Stomach (tissue), 9 donors: ENCODE results near the gene TDRD3. TPM values are rescaled to one million over a fixed set of nuclear protein-coding genes. Genes with fewer than 3 reads are reported as not detected.
"Not testable (repeated sequence)": the region's sequence is repeated elsewhere in the genome, so short reads cannot be mapped to it uniquely, and the experiment has no call there.

ENCODE experiments used
- DNase-seq, 2 donors: peaks; one replicate each; pipeline versions ENCODE4 v3.0.0 to v3.0.0-alpha.2; 2013 to 2019
- H3K27ac ChIP-seq, 5 donors: fragments of 200-600 bp in 4 of 5; sonication (generic) in 4 of 5; one replicate each; pipeline ENCODE4 v1.5.1; 2013 to 2019; ENCODE audit warnings: mild to moderate bottlenecking in 1 of 5, moderate library complexity in 1 of 5
- H3K27me3 ChIP-seq, 3 donors: fragments of 200-600 bp; sonication (generic); one replicate each; pipeline ENCODE4 v1.5.1; 2017 to 2019; ENCODE audit warnings: mixed run types in 1 of 3
- H3K36me3 ChIP-seq, 4 donors: fragments of 200-600 bp; sonication (generic); 1 replicate in 3 of 4; 2 replicates in 1 of 4; pipeline ENCODE4 v1.5.1; 2016 to 2019
- H3K4me1 ChIP-seq, 4 donors: fragments of 200-600 bp; sonication (generic); one replicate each; pipeline ENCODE4 v1.5.1; 2016 to 2019
- H3K4me3 ChIP-seq, 4 donors: fragments of 200-600 bp; sonication (generic) in 3 of 4; one replicate each; pipeline ENCODE4 v1.5.1; 2016 to 2019; ENCODE audit warnings: mild to moderate bottlenecking in 1 of 4
- H3K9me3 ChIP-seq, 4 donors: fragments of 200-600 bp; sonication (generic); one replicate each; pipeline ENCODE4 v1.5.1; 2016 to 2019
- CTCF ChIP-seq, 7 experiments: fragments of 450-650 bp in 4 of 7; fragments of 200-600 bp in 3 of 7; sonication (generic) in 3 of 7; IDR thresholded peaks; one replicate each; pipeline ENCODE4 v1.5.1; 2016 to 2019; ENCODE audit warnings: antibody characterized with exemption in 7 of 7, control low read depth in 2 of 7, mild to moderate bottlenecking in 1 of 7
- EP300 ChIP-seq: sonication (generic); formaldehyde crosslinking; IDR thresholded peaks from one replicate; pipeline ENCODE4 v1.6.1; 2017; ENCODE audit warnings: antibody characterized with exemption
- POLR2A ChIP-seq, 4 donors: fragments of 450-650 bp; IDR thresholded peaks; one replicate each; pipeline ENCODE4 v1.6.1; 2016; ENCODE audit warnings: antibody characterized with exemption in 4 of 4, control low read depth in 2 of 4, mild to moderate bottlenecking in 1 of 4, moderate library complexity in 1 of 4
- POLR2AphosphoS5 ChIP-seq, 3 donors: sonication (generic); formaldehyde crosslinking; IDR thresholded peaks; one replicate each; pipeline ENCODE4 v1.6.1; 2016; ENCODE audit warnings: antibody characterized with exemption in 3 of 3
- WGBS, 5 donors: extraction: QIAGEN DNeasy Blood & Tissue Kit in 3 of 5; methylation state at CpG; one replicate each; pipeline versions ENCODE4 v1.1.5 to v1.1.7; 2013 to 2018; 5-methylcytosine and 5-hydroxymethylcytosine counted together
- intact Hi-C: fragments of 100-400 bp; cut with DNase I; formaldehyde crosslinking; loops from one replicate; pipeline ENCODE4 v1.15.1; 2023; ENCODE audit warnings: low total_unique reads
- polyA plus RNA-seq, 3 donors: library from polyadenylated mRNA; stranded (reverse); fragments of 200-250 nt; gene quantifications; one replicate each; pipeline ENCODE4 v1.2.3, GENCODE V29; 2013
- total RNA-seq, 5 donors: library from RNA; depleted of rRNA; stranded (reverse); fragments of >200 nt; gene quantifications; one replicate each; pipeline versions ENCODE4 v1.1.0 to v1.2.3, GENCODE V29; 2014 to 2016
- donor health status: healthy with polysubstance abuse.
- donor health status: Bipolar disorder and iron deficiency.
- donor health status: healthy.

Gene TDRD3
- total and polyA plus RNA-seq, 8 donors = 9.7 to 67.1 (median 24.2) TPM

- Histone ChIP-seq H3K9me3 (no peaks in the 10 kb centered on the region), H3K4me3 (no peak overlapping the region), H3K4me1 (peaks cover 15 to 60% (median 30%) of the 10 kb centered on the region in 4 donors), H3K27me3 (no peaks in the 10 kb centered on the region), H3K36me3 (no peaks in the 10 kb centered on the region), H3K27ac (no peak overlapping the region)
- no peak for TF ChIP-seq CTCF (IDR thresholded peaks at IDR 0.05)
- peak in 1 of 3 donors; percentile 12 for TF ChIP-seq POLR2AphosphoS5 (IDR thresholded peaks at IDR 0.05)
- intact Hi-C loops = no loop called here
- DNase-seq = peak in 1 of 2 donors; percentile 65
Measured at GRCh38 chr13:60402022-60402421, 5.0 kb downstream of the TDRD3 start.

GRCh38 chr13:60407095-60407494 is 10.1 kb downstream of the TDRD3 start:
- no peak overlapping the region for H3K27ac ChIP-seq
- WGBS, 5 donors = 77 to 97% (median 90%) methylated on average over 1 of the region's 1 CpG
- intact Hi-C loops = no loop called here
- TF ChIP-seq POLR2A (IDR thresholded peaks at IDR 0.05) = no peak
- no peak for TF ChIP-seq POLR2AphosphoS5 (IDR thresholded peaks at IDR 0.05)
- peaks cover 16 to 65% (median 25%) of the 10 kb centered on the region in 4 donors for H3K4me1 ChIP-seq
- H3K36me3 ChIP-seq = no peaks in the 10 kb centered on the region
- DNase-seq = no peak
- no peaks in the 10 kb centered on the region for H3K27me3 ChIP-seq
- H3K9me3 ChIP-seq = no peaks in the 10 kb centered on the region
- no peak overlapping the region for H3K4me3 ChIP-seq

GRCh38 chr13:60407852-60408251 is 10.8 kb downstream of the TDRD3 start:
- DNase-seq, H3K9me3 ChIP-seq, H3K4me3 ChIP-seq, intact Hi-C loops, H3K36me3 ChIP-seq, H3K27ac ChIP-seq, H3K27me3 ChIP-seq: not testable (repeated sequence)
- 93 to 99% (median 98%) methylated on average over 11 of the region's 11 CpGs for WGBS, 5 donors
- peaks cover 23 to 65% (median 32%) of the 10 kb centered on the region in 4 donors for H3K4me1 ChIP-seq

GRCh38 chr13:60409574-60410292 is 12.7 kb downstream of the TDRD3 start:
- H3K27me3 ChIP-seq, H3K9me3 ChIP-seq, intact Hi-C loops, DNase-seq, H3K36me3 ChIP-seq, H3K4me3 ChIP-seq: not testable (repeated sequence)
- Histone ChIP-seq H3K4me1 (peaks cover 31 to 84% (median 47%) of the 10 kb centered on the region in 4 donors), H3K27ac (peak overlapping the region in 4 of 5 donors; percentile 0 to 49 (median 16))
- WGBS, 5 donors = 68 to 80% (median 75%) methylated on average over 4 of the region's 4 CpGs

- H3K36me3 ChIP-seq = no peaks in the 10 kb centered on the region
- no peaks in the 10 kb centered on the region for H3K9me3 ChIP-seq
- intact Hi-C loops = no loop called here
Measured at GRCh38 chr13:60410299-60410698, 13.3 kb downstream of the TDRD3 start.

More at GRCh38 chr13:60410299-60410698, 13.3 kb downstream of the TDRD3 start:
- WGBS, 5 donors = 51 to 64% (median 63%) methylated on average over 3 of the region's 3 CpGs
- TF ChIP-seq POLR2AphosphoS5 (IDR thresholded peaks at IDR 0.05) (no peak), CTCF (IDR thresholded peaks at IDR 0.05) (no peak), POLR2A (IDR thresholded peaks at IDR 0.05) (no peak), EP300 (no peak)
- Histone ChIP-seq H3K27me3 (no peaks in the 10 kb centered on the region), H3K27ac (peak overlapping the region in 2 of 5 donors; percentile 13 to 49), H3K4me3 (no peak overlapping the region), H3K4me1 (peaks cover 31 to 89% (median 47%) of the 10 kb centered on the region in 4 donors)
- DNase-seq = no peak
